Measurements from ENCODE around the gene AKAP6. TPM values are rescaled to one million over a fixed set of nuclear protein-coding genes. Genes with fewer than 3 reads are reported as not detected.

AKAP6 gene
- total RNA-seq, 1 experiment from 2014 or later: 1.1 TPM

DNA sequence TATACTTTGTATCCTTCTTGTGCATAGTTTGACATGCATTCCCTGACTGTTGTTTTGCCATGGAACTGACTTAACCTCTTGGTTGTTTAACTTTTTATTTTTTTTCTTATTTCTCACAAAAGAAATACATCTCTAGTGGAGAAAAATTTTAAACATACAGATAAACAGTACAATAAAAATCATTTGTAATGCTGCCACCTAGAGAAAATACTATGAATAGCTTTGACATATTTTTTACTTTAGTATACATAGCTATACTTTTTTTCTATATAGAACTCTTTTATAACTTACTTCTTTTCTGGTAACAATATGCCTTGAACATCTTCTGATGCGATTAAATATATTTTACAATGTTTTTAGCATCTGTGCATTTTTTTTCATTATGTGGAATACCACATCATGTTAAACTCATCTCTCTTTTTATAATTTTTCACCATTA is 184.5 kb downstream of the AKAP6 start:
- H2AFZ ChIP-seq (ENCODE audit: low read length): no peak overlapping the region
- no peak overlapping the region for H2BK12ac ChIP-seq (ENCODE audit: insufficient read length, low read depth, low read length)
- no peak overlapping the region for H3K23ac ChIP-seq (ENCODE audit: insufficient read length, low read depth, low read length)
- no peak overlapping the region for H2AK5ac ChIP-seq (ENCODE audit: insufficient read length, low read length)
- H4K8ac ChIP-seq (replicated peaks; ENCODE audit: insufficient read length, low read depth, low read length): no peak overlapping the region
- Mint-ChIP-seq H3K4me3 (no peak overlapping the region), H3K4me1 (peaks cover 4 to 5% of the 10 kb centered on the region in 2 experiments; a peak in 2 of 4 replicates), H3K9me3 (peaks cover 7 to 13% of the 10 kb centered on the region in 2 experiments; a peak in 4 of 5 replicates), H3K27ac (no peak overlapping the region), H3K27me3 (ENCODE audit: low read depth) (no peaks in the 10 kb centered on the region; the same call in none of the 2 replicates), H3K36me3 (ENCODE audit: insufficient read depth in 1 of 3, low read depth in 3 of 3) (peaks cover 0 to 9% (median 3%) of the 10 kb centered on the region in 3 experiments; a peak in 3 of 7 replicates)
- TF ChIP-seq CTCF (conservative IDR thresholded peaks at IDR 0.05): peak; percentile 55
- H2BK120ac ChIP-seq (ENCODE audit: low read depth, low read length, poor library complexity, severe bottlenecking): no peak overlapping the region
- no peak overlapping the region for H3T11ph ChIP-seq (ENCODE audit: low read length)
- H3K23me2 ChIP-seq (ENCODE audit: insufficient read length, low read depth, low read length, poor library complexity, severe bottlenecking): no peaks in the 10 kb centered on the region
- no peaks in the 10 kb centered on the region for H3K79me2 ChIP-seq (ENCODE audit: insufficient read depth, low read length)
- H3K9ac ChIP-seq (ENCODE audit: extremely low read depth, insufficient read length, low read length): no peak overlapping the region
- no peak overlapping the region for H2BK5ac ChIP-seq (ENCODE audit: insufficient read length, low read length)
- no peak overlapping the region for H3K4ac ChIP-seq (ENCODE audit: low read depth, low read length)
- no peak overlapping the region for H3K56ac ChIP-seq (ENCODE audit: insufficient read length, low read depth, low read length)
- no peaks in the 10 kb centered on the region for H4K20me1 ChIP-seq (ENCODE audit: control insufficient read depth, insufficient read depth, insufficient read length)
- no peak overlapping the region for H2BK15ac ChIP-seq (ENCODE audit: low read depth, low read length)
- no peaks in the 10 kb centered on the region for H3K9me3 ChIP-seq (ENCODE audit: control insufficient read depth, low read depth, low read length)
- no peak overlapping the region for H4K5ac ChIP-seq (ENCODE audit: insufficient read length, low read depth, low read length)
- no CpG with 5 or more reads among the region's 1 CpG for WGBS (ENCODE audit: extremely low coverage, insufficient read length, low lambda C conversion rate)
- H3K79me1 ChIP-seq (ENCODE audit: insufficient read depth, low read depth, low read length, poor library complexity, severe bottlenecking): no peaks in the 10 kb centered on the region
- H4K91ac ChIP-seq (ENCODE audit: insufficient read length, low read depth, low read length): no peak overlapping the region
- no peaks in the 10 kb centered on the region for H3K27me3 ChIP-seq (ENCODE audit: insufficient read depth, low read length)
- no peaks in the 10 kb centered on the region for H3K4me1 ChIP-seq (ENCODE audit: insufficient read depth, low read length)
- H3K14ac ChIP-seq (ENCODE audit: insufficient read depth, low read length): no peak overlapping the region
- no peak overlapping the region for H2BK20ac ChIP-seq (ENCODE audit: low read depth, low read length, poor library complexity, severe bottlenecking)
- H3K18ac ChIP-seq (ENCODE audit: insufficient read length, low read depth, low read length): no peak overlapping the region
- no peak for DNase-seq
- H3K27ac ChIP-seq (ENCODE audit: insufficient read length, low read depth, low read length): no peak overlapping the region
- H3K4me2 ChIP-seq (ENCODE audit: insufficient read depth, insufficient read length, low read length): no peak overlapping the region

Data from H9 (cell line).